Measurements from ENCODE around the gene MINDY2.

Gene MINDY2

GRCh38 chr15:58736018-58736643 lies 35.0 kb upstream of the MINDY2 start:
- no peak overlapping the region for H3K4me3 ChIP-seq (ENCODE audit: low read depth, low read length)
- no peak for TF ChIP-seq CTCF (IDR thresholded peaks at IDR 0.05; ENCODE audit: insufficient read depth, low read depth, low read length, missing control alignments)
- no peak for DNase-seq (ENCODE audit: low read depth)

GRCh38 chr15:58737298-58737697 lies 33.8 kb upstream of the MINDY2 start:
- H3K4me3 ChIP-seq (ENCODE audit: low read depth, low read length), result no peak overlapping the region
- TF ChIP-seq CTCF (IDR thresholded peaks at IDR 0.05; ENCODE audit: insufficient read depth, low read depth, low read length, missing control alignments), result no peak
- DNase-seq (ENCODE audit: low read depth), result no peak

GRCh38 chr15:58738046-58738707 lies 32.9 kb upstream of the MINDY2 start:
- H3K4me3 ChIP-seq (ENCODE audit: low read depth, low read length), result no peak overlapping the region
- no peak for DNase-seq (ENCODE audit: low read depth)
- no peak for TF ChIP-seq CTCF (IDR thresholded peaks at IDR 0.05; ENCODE audit: insufficient read depth, low read depth, low read length, missing control alignments)

GRCh38 chr15:58740436-58740835 lies 30.7 kb upstream of the MINDY2 start:
- no peak for DNase-seq (ENCODE audit: low read depth)
- TF ChIP-seq CTCF (IDR thresholded peaks at IDR 0.05; ENCODE audit: insufficient read depth, low read depth, low read length, missing control alignments), result no peak
- no peak overlapping the region for H3K4me3 ChIP-seq (ENCODE audit: low read depth, low read length)

- TF ChIP-seq CTCF (IDR thresholded peaks at IDR 0.05; ENCODE audit: insufficient read depth, low read depth, low read length, missing control alignments), result no peak
- H3K4me3 ChIP-seq (ENCODE audit: low read depth, low read length), result no peak overlapping the region
- no peak for DNase-seq (ENCODE audit: low read depth)
Measured at GRCh38 chr15:58741032-58741431, 30.1 kb upstream of the MINDY2 start.

- H3K4me3 ChIP-seq (ENCODE audit: low read depth, low read length), result no peak overlapping the region
- no peak for DNase-seq (ENCODE audit: low read depth)
- no peak for TF ChIP-seq CTCF (IDR thresholded peaks at IDR 0.05; ENCODE audit: insufficient read depth, low read depth, low read length, missing control alignments)
Measured at GRCh38 chr15:58742022-58742813, 28.9 kb upstream of the MINDY2 start.
